Neutrophil (primary cell): ENCODE results near the gene CAV3.

Experiments
- H3K27ac ChIP-seq: fragments of 200-600 bp; sonication (generic); 2 replicates; pipeline ENCODE4 v1.5.1; 2016; ENCODE audit warnings: mild to moderate bottlenecking, moderate library complexity
- H3K27me3 ChIP-seq: fragments of 200-600 bp; sonication (generic); 2 replicates; pipeline ENCODE4 v1.6.0; 2016; ENCODE audit warnings: mild to moderate bottlenecking
- H3K36me3 ChIP-seq: fragments of 200-600 bp; sonication (generic); 2 replicates; pipeline ENCODE4 v1.5.1; 2017
- H3K4me1 ChIP-seq, 2 experiments: fragments of 200-600 bp in 1 of 2; sonication (generic) in 1 of 2; 1 replicate in 1 of 2; 2 replicates in 1 of 2; pipeline versions ENCODE4 v1.5.1 to v1.6.1; 2013 to 2016; ENCODE audit warnings: low read depth in 1 of 2, low read length in 1 of 2, mild to moderate bottlenecking in 1 of 2, moderate library complexity in 1 of 2; ENCODE audit not compliant: control insufficient read depth in 1 of 2, insufficient read depth in 1 of 2
- H3K4me3 ChIP-seq, 2 experiments: fragments of 200-600 bp in 1 of 2; sonication (generic) in 1 of 2; 1 replicate in 1 of 2; 2 replicates in 1 of 2; pipeline ENCODE4 v1.5.1; 2013 to 2016; ENCODE audit warnings: low read depth in 1 of 2, low read length in 1 of 2, mild to moderate bottlenecking in 1 of 2, moderate library complexity in 1 of 2
- H3K9me3 ChIP-seq: fragments of 200-600 bp; sonication (generic); 2 replicates; pipeline ENCODE4 v1.5.1; 2016
- TF ChIP-seq, protein P1 (sequence below): fragments of 200-600 bp; sonication (generic); IDR thresholded peaks from 2 replicates; pipeline ENCODE4 v1.5.1; 2016; ENCODE audit warnings: antibody characterized with exemption

Gene CAV3

DNA sequence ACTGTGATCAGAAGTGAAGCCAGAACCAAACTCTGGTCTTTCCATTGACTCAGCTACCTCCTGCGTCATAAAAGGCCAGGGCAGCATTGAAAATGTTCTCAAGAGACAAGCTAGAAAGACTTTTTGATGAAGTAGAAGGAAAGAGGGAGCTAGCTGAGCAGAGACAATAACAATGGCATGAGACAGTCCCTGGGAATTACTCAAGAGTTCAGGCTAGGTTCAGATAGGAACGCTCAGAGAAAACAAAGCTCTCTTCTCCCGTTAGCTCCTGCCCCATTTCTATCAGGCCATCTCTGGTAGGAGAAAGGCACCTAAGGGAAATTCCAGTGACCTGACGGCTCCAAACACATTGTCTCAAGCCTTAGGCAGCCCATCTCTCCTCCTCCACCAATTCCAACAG is 42.8 kb downstream of the CAV3 start:
- Histone ChIP-seq H3K4me3 (no peak overlapping the region), H3K36me3 (no peaks in the 10 kb centered on the region), H3K27ac (no peak overlapping the region), H3K9me3 (no peaks in the 10 kb centered on the region), H3K27me3 (peaks cover 13% of the 10 kb centered on the region), H3K4me1 (no peaks in the 10 kb centered on the region)
- TF ChIP-seq, protein P1, sequence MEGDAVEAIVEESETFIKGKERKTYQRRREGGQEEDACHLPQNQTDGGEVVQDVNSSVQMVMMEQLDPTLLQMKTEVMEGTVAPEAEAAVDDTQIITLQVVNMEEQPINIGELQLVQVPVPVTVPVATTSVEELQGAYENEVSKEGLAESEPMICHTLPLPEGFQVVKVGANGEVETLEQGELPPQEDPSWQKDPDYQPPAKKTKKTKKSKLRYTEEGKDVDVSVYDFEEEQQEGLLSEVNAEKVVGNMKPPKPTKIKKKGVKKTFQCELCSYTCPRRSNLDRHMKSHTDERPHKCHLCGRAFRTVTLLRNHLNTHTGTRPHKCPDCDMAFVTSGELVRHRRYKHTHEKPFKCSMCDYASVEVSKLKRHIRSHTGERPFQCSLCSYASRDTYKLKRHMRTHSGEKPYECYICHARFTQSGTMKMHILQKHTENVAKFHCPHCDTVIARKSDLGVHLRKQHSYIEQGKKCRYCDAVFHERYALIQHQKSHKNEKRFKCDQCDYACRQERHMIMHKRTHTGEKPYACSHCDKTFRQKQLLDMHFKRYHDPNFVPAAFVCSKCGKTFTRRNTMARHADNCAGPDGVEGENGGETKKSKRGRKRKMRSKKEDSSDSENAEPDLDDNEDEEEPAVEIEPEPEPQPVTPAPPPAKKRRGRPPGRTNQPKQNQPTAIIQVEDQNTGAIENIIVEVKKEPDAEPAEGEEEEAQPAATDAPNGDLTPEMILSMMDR, result no peak

DNA sequence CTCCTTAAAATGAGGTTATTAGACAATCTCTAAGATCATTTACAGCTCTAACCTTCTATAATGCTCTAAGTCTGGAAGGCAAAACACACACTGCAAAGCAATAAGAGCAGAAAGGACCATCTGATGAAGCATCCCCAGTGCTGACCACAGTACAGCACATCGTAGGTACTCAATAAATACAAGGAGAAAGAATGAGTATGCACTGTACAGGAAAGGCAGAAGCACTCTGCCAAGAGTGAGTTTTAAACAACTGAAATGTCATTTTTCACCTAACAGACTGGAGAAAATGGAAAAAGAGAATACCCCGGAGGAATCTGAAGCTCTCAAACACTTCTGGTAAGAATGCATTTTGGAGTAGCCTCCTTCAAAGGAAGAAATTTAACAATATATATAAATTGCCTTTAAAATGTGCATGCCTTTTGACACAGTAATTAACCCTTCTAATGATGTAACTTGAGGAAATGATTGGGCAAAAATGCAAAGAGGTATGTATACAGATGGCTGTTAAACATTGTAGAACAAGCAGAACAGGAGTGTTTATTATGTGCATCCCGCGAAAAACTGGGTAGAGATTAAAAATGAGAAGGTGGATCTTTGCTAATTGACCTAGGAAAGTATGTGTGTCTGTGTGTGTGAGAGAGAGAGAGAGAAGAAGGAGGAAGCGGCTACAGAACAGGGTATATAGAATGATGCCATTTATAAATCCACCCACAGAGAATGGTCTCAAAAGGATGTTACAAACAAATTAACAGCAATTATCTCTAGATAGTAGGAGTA is 43.8 kb downstream of the CAV3 start:
- Histone ChIP-seq H3K36me3 (no peaks in the 10 kb centered on the region), H3K27me3 (peaks cover 4% of the 10 kb centered on the region), H3K27ac (no peak overlapping the region), H3K4me3 (no peak overlapping the region), H3K4me1 (no peaks in the 10 kb centered on the region), H3K9me3 (no peaks in the 10 kb centered on the region)
- TF ChIP-seq, protein P1, result no peak

- Histone ChIP-seq H3K4me1 (no peaks in the 10 kb centered on the region), H3K9me3 (no peaks in the 10 kb centered on the region), H3K4me3 (no peak overlapping the region), H3K36me3 (no peaks in the 10 kb centered on the region), H3K27me3 (no peaks in the 10 kb centered on the region), H3K27ac (no peak overlapping the region)
- TF ChIP-seq, protein P1, result no peak
Measured at GRCh38 chr3:8777978-8778267, 44.3 kb downstream of the CAV3 start.

DNA sequence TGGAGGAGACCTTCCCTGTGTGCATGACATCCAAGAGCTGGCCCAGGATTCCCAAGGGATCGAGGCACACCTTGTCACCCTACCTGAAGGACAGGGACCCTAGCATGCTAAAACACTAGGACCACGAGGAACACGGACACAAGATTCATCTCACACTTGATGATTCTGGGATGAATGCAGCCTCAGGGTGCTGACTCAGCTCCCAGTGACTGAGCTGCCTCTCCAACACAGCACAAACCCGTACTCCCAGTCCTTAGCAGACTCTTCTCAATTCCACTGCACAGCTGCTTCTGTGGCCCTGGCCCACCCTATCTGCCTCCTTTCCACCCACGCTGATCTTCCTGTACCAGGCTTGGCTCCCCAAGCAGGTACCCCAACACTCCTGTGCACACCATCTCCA is 44.9 kb downstream of the CAV3 start:
- no peaks in the 10 kb centered on the region for H3K4me1 ChIP-seq

GRCh38 chr3:8780279-8780678 is 46.7 kb downstream of the CAV3 start:
- Histone ChIP-seq H3K4me3 (no peak overlapping the region), H3K27me3 (no peaks in the 10 kb centered on the region), H3K9me3 (no peaks in the 10 kb centered on the region), H3K27ac (no peak overlapping the region), H3K36me3 (no peaks in the 10 kb centered on the region), H3K4me1 (no peaks in the 10 kb centered on the region)
- TF ChIP-seq, protein P1, result no peak

More for the DNA sequence above, 44.9 kb downstream of the CAV3 start:
- Histone ChIP-seq H3K27ac (no peak overlapping the region), H3K4me3 (no peak overlapping the region), H3K36me3 (no peaks in the 10 kb centered on the region), H3K27me3 (no peaks in the 10 kb centered on the region), H3K9me3 (no peaks in the 10 kb centered on the region)
- TF ChIP-seq, protein P1, result no peak
